HEK293T (cell line): Measurements from ENCODE around the gene NEK8.

ENCODE experiments used
- CTCF ChIA-PET: fragments of 350-600 bp; formaldehyde crosslinking; extraction: SDS; loops from one replicate; lab custom pipeline; 2021; ENCODE audit warnings: antibody characterized with exemption, inconsistent platforms; lab: Yijun Ruan, JAX
- POLR2A ChIA-PET: fragments of 350-600 bp; formaldehyde crosslinking; extraction: SDS; loops from one replicate; lab custom pipeline; 2020; ENCODE audit warnings: antibody characterized with exemption, inconsistent platforms; lab: Yijun Ruan, JAX
- DNase-seq: peaks from one replicate; pipeline ENCODE4 v3.0.0; 2012; ENCODE audit warnings: mixed read lengths; ENCODE audit errors: extremely low spot score
- ARNT ChIP-seq: fragments of 450-650 bp; IDR thresholded peaks from 2 replicates; pipeline ENCODE4 v1.6.1; 2017; ENCODE audit warnings: mild to moderate bottlenecking
- BHLHE40 ChIP-seq: fragments of 450-650 bp; IDR thresholded peaks from 2 replicates; pipeline ENCODE4 v1.6.1; 2016; ENCODE audit warnings: mild to moderate bottlenecking, moderate library complexity, borderline replicate concordance
- CTBP1 ChIP-seq: fragments of 450-650 bp; IDR thresholded peaks from 2 replicates; pipeline ENCODE4 v1.6.1; 2016; ENCODE audit warnings: borderline replicate concordance
- ELF4 ChIP-seq: fragments of 450-650 bp; IDR thresholded peaks from 2 replicates; pipeline ENCODE4 v1.6.1; 2017; ENCODE audit warnings: antibody characterized with exemption
- FOXA1 ChIP-seq: fragments of 450-650 bp; IDR thresholded peaks from 2 replicates; pipeline ENCODE4 v1.6.1; 2016; ENCODE audit warnings: mild to moderate bottlenecking
- FOXK2 ChIP-seq: fragments of 450-650 bp; IDR thresholded peaks from 2 replicates; pipeline ENCODE4 v1.6.1; 2016; ENCODE audit warnings: mild to moderate bottlenecking
- FOXM1 ChIP-seq: fragments of 450-650 bp; IDR thresholded peaks from 2 replicates; pipeline ENCODE4 v1.6.1; 2017; ENCODE audit warnings: mild to moderate bottlenecking, borderline replicate concordance
- HDGF ChIP-seq: fragments of 450-650 bp; IDR thresholded peaks from 2 replicates; pipeline ENCODE4 v1.6.1; 2017; ENCODE audit warnings: antibody characterized with exemption, borderline replicate concordance
- L3MBTL2 ChIP-seq: fragments of 450-650 bp; conservative IDR thresholded peaks from 2 replicates; pipeline ENCODE4 v1.6.1; 2016; ENCODE audit warnings: mild to moderate bottlenecking
- LEF1 ChIP-seq: fragments of 450-650 bp; IDR thresholded peaks from 2 replicates; pipeline ENCODE4 v1.6.1; 2017; ENCODE audit warnings: mild to moderate bottlenecking, borderline replicate concordance
- NFRKB ChIP-seq: fragments of 450-650 bp; IDR thresholded peaks from 2 replicates; pipeline ENCODE4 v1.6.1; 2016; ENCODE audit warnings: mild to moderate bottlenecking, moderate library complexity
- SP1 ChIP-seq: fragments of 450-650 bp; IDR thresholded peaks from 2 replicates; pipeline ENCODE4 v1.6.1; 2017
- SUZ12 ChIP-seq: fragments of 450-650 bp; IDR thresholded peaks from 2 replicates; pipeline ENCODE4 v1.6.1; 2016; ENCODE audit warnings: mild to moderate bottlenecking
- TARDBP ChIP-seq: fragments of 450-650 bp; IDR thresholded peaks from 2 replicates; pipeline ENCODE4 v1.6.1; 2016
- ZNF384 ChIP-seq: fragments of 450-650 bp; IDR thresholded peaks from 2 replicates; pipeline ENCODE4 v1.6.1; 2016
- TF ChIP-seq, protein P1 (sequence below): fragments of 450-650 bp; IDR thresholded peaks from 2 replicates; pipeline ENCODE4 v1.6.1; 2016

The NEK8 gene

GRCh38 chr17:28748852-28749515 lies 20.4 kb downstream of the NEK8 start:
- ChIA-PET POLR2A (interaction anchor here (0.6 to 17.2 kb wide), 7 partner anchors 18 to 187 kb away, joined by 3 to 409 read pairs (median 4); partner anchors contain the start of genes BLTP2, FAM222B, NEK8 and RPL23A), CTCF (interaction anchor here (0.6 to 9.3 kb wide), 3 partner anchors 13 to 196 kb away, joined by 3 to 185 read pairs (median 5); partner anchors contain the start of genes NEK8, TLCD1 and UNC119)
- no peak for TF ChIP-seq LEF1
- TF ChIP-seq HDGF, result no peak
- no peak for TF ChIP-seq SP1
- no peak for TF ChIP-seq TARDBP
- no peak for TF ChIP-seq ZNF384
- no peak for TF ChIP-seq FOXK2
- TF ChIP-seq BHLHE40, result no peak
- TF ChIP-seq CTBP1, result no peak
- no peak for TF ChIP-seq NFRKB
- TF ChIP-seq FOXA1, result no peak
- TF ChIP-seq FOXM1, result no peak
- no peak for TF ChIP-seq SUZ12
- no peak for DNase-seq

- TF ChIP-seq ELF4 (no peak), FOXK2 (no peak), NFRKB (no peak), CTBP1 (no peak)
- CTCF ChIA-PET, result interaction anchor here (0.6 to 9.3 kb wide), 12 partner anchors 12 to 197 kb away, joined by 3 to 185 read pairs (median 4); partner anchors contain the start of genes BLTP2, FLOT2, NEK8 and TLCD1
- POLR2A ChIA-PET, result interaction anchor here (0.6 to 17.2 kb wide), 10 partner anchors 9 to 187 kb away, joined by 3 to 409 read pairs (median 4); partner anchors contain the start of genes ERAL1, FAM222B, NEK8 and PROCA1
- DNase-seq, result no peak
These were observed 21.1 kb downstream of the NEK8 start for GRCh38 chr17:28749516-28750177.

GRCh38 chr17:28750178-28751047 lies 21.8 kb downstream of the NEK8 start:
- CTCF ChIA-PET, result interaction anchor here (0.6 to 9.3 kb wide), 12 partner anchors 11 to 248 kb away, joined by 3 to 185 read pairs (median 5); partner anchors contain the start of genes BLTP2, FLOT2, NEK8 and TLCD1
- TF ChIP-seq SUZ12 (no peak), HDGF (0 out of 2 replicates have a peak, but pooled peaks have one; percentile 60), ARNT (no peak)
- peak; percentile 70 for DNase-seq

DNA sequence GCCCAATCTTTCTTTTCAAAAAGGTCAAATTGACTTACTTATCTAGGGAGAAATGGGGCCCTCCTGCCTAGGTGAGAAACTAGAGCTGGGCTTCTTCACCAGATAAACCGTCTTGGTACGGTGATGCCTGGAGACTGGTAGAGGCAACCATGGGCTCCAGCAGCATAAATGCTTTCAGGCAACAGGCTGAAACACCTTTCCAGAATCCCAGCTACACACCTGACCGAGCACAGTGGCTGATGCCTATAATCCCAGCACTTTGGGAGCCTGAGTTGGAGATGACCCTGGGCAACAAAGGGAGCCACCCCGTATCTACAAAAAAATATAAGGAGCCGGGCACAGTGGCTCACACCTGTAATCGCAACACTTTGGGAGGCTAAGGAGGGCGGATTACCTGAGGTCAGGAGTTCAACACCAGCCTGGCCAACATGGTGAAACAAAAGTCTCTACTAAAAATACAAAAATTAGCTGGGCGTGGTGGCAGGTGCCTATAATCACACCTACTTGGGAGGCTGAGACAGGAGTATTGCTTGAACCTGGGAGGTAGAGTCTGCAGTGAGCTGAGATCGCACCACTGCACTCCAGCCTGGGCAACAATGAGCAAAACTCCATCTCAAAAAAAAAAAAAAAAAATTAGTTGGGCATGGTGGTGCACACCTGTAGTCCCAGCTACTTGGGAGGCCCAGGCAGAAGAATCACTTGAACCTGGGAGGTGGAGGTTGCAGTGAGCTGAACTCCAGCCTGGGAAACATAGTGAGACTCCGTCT lies 23.2 kb downstream of the NEK8 start:
- TF ChIP-seq ELF4 (no peak), ZNF384 (no peak), BHLHE40 (no peak), FOXM1 (no peak)
- DNase-seq, result no peak
- ChIA-PET CTCF (interaction anchor here (0.6 to 9.3 kb wide), 4 partner anchors 12 to 250 kb away, joined by 4 to 185 read pairs (median 12); partner anchors contain the start of genes NEK8 and TLCD1), POLR2A (interaction anchor here (1.2 to 17.2 kb wide), 6 partner anchors 10 to 197 kb away, joined by 3 to 409 read pairs (median 4); partner anchors contain the start of genes NEK8, RPL23A and TLCD1)

More at GRCh38 chr17:28750178-28751047, 21.8 kb downstream of the NEK8 start:
- POLR2A ChIA-PET, result interaction anchor here (0.7 to 17.2 kb wide), 9 partner anchors 9 to 199 kb away, joined by 3 to 409 read pairs (median 4); partner anchors contain the start of genes ERAL1, NEK8, PROCA1 and RPL23A

- TF ChIP-seq ARNT (no peak), LEF1 (no peak), FOXM1 (no peak), SUZ12 (no peak), L3MBTL2 (no peak), TARDBP (no peak), ELF4 (no peak), HDGF (no peak), FOXK2 (no peak), FOXA1 (no peak), SP1 (no peak), NFRKB (no peak), BHLHE40 (no peak), ZNF384 (no peak), CTBP1 (no peak)
- TF ChIP-seq, protein P1, sequence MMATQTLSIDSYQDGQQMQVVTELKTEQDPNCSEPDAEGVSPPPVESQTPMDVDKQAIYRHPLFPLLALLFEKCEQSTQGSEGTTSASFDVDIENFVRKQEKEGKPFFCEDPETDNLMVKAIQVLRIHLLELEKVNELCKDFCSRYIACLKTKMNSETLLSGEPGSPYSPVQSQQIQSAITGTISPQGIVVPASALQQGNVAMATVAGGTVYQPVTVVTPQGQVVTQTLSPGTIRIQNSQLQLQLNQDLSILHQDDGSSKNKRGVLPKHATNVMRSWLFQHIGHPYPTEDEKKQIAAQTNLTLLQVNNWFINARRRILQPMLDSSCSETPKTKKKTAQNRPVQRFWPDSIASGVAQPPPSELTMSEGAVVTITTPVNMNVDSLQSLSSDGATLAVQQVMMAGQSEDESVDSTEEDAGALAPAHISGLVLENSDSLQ, result no peak
- ChIA-PET POLR2A (interaction anchor here (17.2 kb wide), 1 partner anchor 29 kb away, joined by 409 read pairs; the partner anchor contains the start of genes NEK8 and TLCD1), CTCF (interaction anchor here (1.4 kb wide), 2 partner anchors 29 to 94 kb away, joined by 4 read pairs; no protein-coding TSS in a partner anchor)
- no peak for DNase-seq
These were observed 26.9 kb downstream of the NEK8 start for GRCh38 chr17:28755486-28755885.
